NCI-H446 treated with DMSO at 0.1 percent for 48 hours (cell line): ENCODE measurements around the gene TANGO6.
"Not testable (repeated sequence)": the region's sequence is repeated elsewhere in the genome, so short reads cannot be mapped to it uniquely, and the experiment has no call there.

Experiments used
- DNase-seq: peaks from one replicate; lab custom pipeline; 2025; lab: John Stamatoyannopoulos, UW

The TANGO6 gene

GRCh38 chr16:69056421-69056820 lies 213.1 kb downstream of the TANGO6 start:
- no peak for DNase-seq

GRCh38 chr16:69057400-69058378 lies 214.4 kb downstream of the TANGO6 start:
- DNase-seq: peak; percentile 62

- not testable (repeated sequence) for DNase-seq
These were observed 220.2 kb downstream of the TANGO6 start for GRCh38 chr16:69063491-69063890.

GRCh38 chr16:69064124-69064763 lies 220.9 kb downstream of the TANGO6 start:
- no peak for DNase-seq

GRCh38 chr16:69064764-69065313 lies 221.5 kb downstream of the TANGO6 start:
- no peak for DNase-seq

GRCh38 chr16:69069504-69069903 lies 226.2 kb downstream of the TANGO6 start:
- no peak for DNase-seq

GRCh38 chr16:69071036-69071435 lies 227.7 kb downstream of the TANGO6 start:
- DNase-seq: no peak

- DNase-seq: no peak
These were observed 229.3 kb downstream of the TANGO6 start for GRCh38 chr16:69072640-69072974.

- no peak for DNase-seq
These were observed 229.9 kb downstream of the TANGO6 start for GRCh38 chr16:69073181-69073702.

GRCh38 chr16:69077251-69077650 lies 233.9 kb downstream of the TANGO6 start:
- no peak for DNase-seq

- DNase-seq: no peak
These were observed 234.7 kb downstream of the TANGO6 start for GRCh38 chr16:69078073-69078472.

- DNase-seq: no peak
These were observed 236.4 kb downstream of the TANGO6 start for GRCh38 chr16:69079697-69080096.

- DNase-seq: no peak
These were observed 240.1 kb downstream of the TANGO6 start for GRCh38 chr16:69083306-69083941.

GRCh38 chr16:69084289-69084688 lies 241.0 kb downstream of the TANGO6 start:
- no peak for DNase-seq

- no peak for DNase-seq
These were observed 241.8 kb downstream of the TANGO6 start for GRCh38 chr16:69085032-69085695.

GRCh38 chr16:69087161-69087581 lies 243.8 kb downstream of the TANGO6 start:
- DNase-seq: no peak

GRCh38 chr16:69088684-69089083 lies 245.4 kb downstream of the TANGO6 start:
- DNase-seq: no peak

- no peak for DNase-seq
These were observed 246.0 kb downstream of the TANGO6 start for GRCh38 chr16:69089091-69089910.

GRCh38 chr16:69093974-69094373 lies 250.6 kb downstream of the TANGO6 start:
- no peak for DNase-seq

- no peak for DNase-seq
These were observed 251.2 kb downstream of the TANGO6 start for GRCh38 chr16:69094501-69094900.

GRCh38 chr16:69095193-69095592 lies 251.9 kb downstream of the TANGO6 start:
- DNase-seq: no peak
